Measurements from ENCODE around the gene TRAIP. TPM values are rescaled to one million over a fixed set of nuclear protein-coding genes. Genes with fewer than 3 reads are reported as not detected.

Gene TRAIP
- total RNA-seq, 1 experiment from 2014 or later, result 17.8 TPM

GRCh38 chr3:49845694-49846093, 10.7 kb downstream of the TRAIP start:
- no peak for TF ChIP-seq EZH2 (IDR thresholded peaks at IDR 0.05; ENCODE audit: borderline replicate concordance, low read depth, low read length, poor library complexity, severe bottlenecking)
- no peak for TF ChIP-seq CTCF (conservative IDR thresholded peaks at IDR 0.05; ENCODE audit: low read depth, low read length)
- no peak overlapping the region for H3K4me3 ChIP-seq (ENCODE audit: low read depth, low read length, poor library complexity, severe bottlenecking)
- intact Hi-C loops (cut with micrococcal nuclease; ENCODE audit: unreplicated experiment), result loop anchor here (10.0 kb wide), 2 partner anchors 59 to 121 kb away; partner anchors contain the start of genes GMPPB and MST1R
- no peak for DNase-seq (ENCODE audit: low spot score)
- H3K9me3 ChIP-seq (ENCODE audit: low read depth, low read length, poor library complexity, severe bottlenecking), result no peaks in the 10 kb centered on the region
- no peaks in the 10 kb centered on the region for H3K36me3 ChIP-seq (ENCODE audit: insufficient read depth, low read length, poor library complexity, severe bottlenecking)
- H3K27me3 ChIP-seq (replicated peaks; ENCODE audit: insufficient read depth, low read depth, low read length, poor library complexity), result no peaks in the 10 kb centered on the region
- H3K27ac ChIP-seq (ENCODE audit: low read depth, low read length, poor library complexity, severe bottlenecking), result no peak overlapping the region
- H3K4me1 ChIP-seq (ENCODE audit: insufficient read depth, low read length, poor library complexity, severe bottlenecking), result no peaks in the 10 kb centered on the region
- ChIA-PET CTCF (no interaction called here), POLR2A (ENCODE audit: low non-redundant PET) (no interaction called here)
- no TSS peak for BruUV-seq (replicated peaks)

- no peak for DNase-seq (ENCODE audit: low spot score)
- CTCF ChIA-PET, result no interaction called here
- H3K4me1 ChIP-seq (ENCODE audit: insufficient read depth, low read length, poor library complexity, severe bottlenecking), result no peaks in the 10 kb centered on the region
- intact Hi-C loops (cut with micrococcal nuclease; ENCODE audit: unreplicated experiment), result loop anchor here (10.0 kb wide), 2 partner anchors 60 to 120 kb away; partner anchors contain the start of genes GMPPB and MST1R
- H3K36me3 ChIP-seq (ENCODE audit: insufficient read depth, low read length, poor library complexity, severe bottlenecking), result no peaks in the 10 kb centered on the region
- no peak overlapping the region for H3K27ac ChIP-seq (ENCODE audit: low read depth, low read length, poor library complexity, severe bottlenecking)
- no TSS peak for BruUV-seq (replicated peaks)
- H3K4me3 ChIP-seq (ENCODE audit: low read depth, low read length, poor library complexity, severe bottlenecking), result no peak overlapping the region
- H3K27me3 ChIP-seq (replicated peaks; ENCODE audit: insufficient read depth, low read depth, low read length, poor library complexity), result no peaks in the 10 kb centered on the region
- POLR2A ChIA-PET (ENCODE audit: low non-redundant PET), result no interaction called here
- TF ChIP-seq EZH2 (IDR thresholded peaks at IDR 0.05; ENCODE audit: borderline replicate concordance, low read depth, low read length, poor library complexity, severe bottlenecking) (no peak), CTCF (conservative IDR thresholded peaks at IDR 0.05; ENCODE audit: low read depth, low read length) (no peak)
- H3K9me3 ChIP-seq (ENCODE audit: low read depth, low read length, poor library complexity, severe bottlenecking), result no peaks in the 10 kb centered on the region
These were observed 11.7 kb downstream of the TRAIP start for GRCh38 chr3:49844464-49845183.

GRCh38 chr3:49842843-49843517, 13.4 kb downstream of the TRAIP start:
- ChIA-PET POLR2A (ENCODE audit: low non-redundant PET) (no interaction called here), CTCF (no interaction called here)

More at GRCh38 chr3:49842843-49843517, 13.4 kb downstream of the TRAIP start:
- Histone ChIP-seq H3K36me3 (ENCODE audit: insufficient read depth, low read length, poor library complexity, severe bottlenecking) (no peaks in the 10 kb centered on the region), H3K9me3 (ENCODE audit: low read depth, low read length, poor library complexity, severe bottlenecking) (no peaks in the 10 kb centered on the region), H3K27ac (ENCODE audit: low read depth, low read length, poor library complexity, severe bottlenecking) (no peak overlapping the region), H3K27me3 (replicated peaks; ENCODE audit: insufficient read depth, low read depth, low read length, poor library complexity) (no peaks in the 10 kb centered on the region), H3K4me3 (ENCODE audit: low read depth, low read length, poor library complexity, severe bottlenecking) (no peak overlapping the region), H3K4me1 (ENCODE audit: insufficient read depth, low read length, poor library complexity, severe bottlenecking) (no peaks in the 10 kb centered on the region)
- intact Hi-C loops (cut with micrococcal nuclease; ENCODE audit: unreplicated experiment), result loop anchor here (10.0 kb wide), 2 partner anchors 62 to 118 kb away; partner anchors contain the start of genes GMPPB and MST1R
- TF ChIP-seq CTCF (conservative IDR thresholded peaks at IDR 0.05; ENCODE audit: low read depth, low read length) (no peak), EZH2 (IDR thresholded peaks at IDR 0.05; ENCODE audit: borderline replicate concordance, low read depth, low read length, poor library complexity, severe bottlenecking) (no peak)
- no peak for DNase-seq (ENCODE audit: low spot score)
- no TSS peak for BruUV-seq (replicated peaks)

All from A673 (cell line).